HEK293 (cell line): ENCODE data around the gene HMOX1.
A peak's percentile ranks its signal among the peaks of the same experiment; 100 is the strongest.

Source experiments
- BCL11B ChIP-seq: fragments of 450-650 bp; formaldehyde crosslinking; IDR thresholded peaks from 2 replicates; pipeline ENCODE4 v1.5.1; 2016; ENCODE audit warnings: low read depth, missing biosample characterization, missing genetic modification characterization
- KLF10 ChIP-seq: fragments of 450-650 bp; IDR thresholded peaks from 2 replicates; pipeline ENCODE4 v1.5.1; 2018; ENCODE audit warnings: missing biosample characterization, mild to moderate bottlenecking, missing genetic modification characterization
- KLF16 ChIP-seq: fragments of 450-650 bp; formaldehyde crosslinking; IDR thresholded peaks from 2 replicates; pipeline ENCODE4 v1.5.1; 2017; ENCODE audit warnings: missing biosample characterization, missing genetic modification characterization
- KLF9 ChIP-seq: fragments of 450-650 bp; formaldehyde crosslinking; IDR thresholded peaks from 2 replicates; pipeline ENCODE4 v1.5.1; 2016; ENCODE audit warnings: missing biosample characterization, missing genetic modification characterization, low read depth
- SP3 ChIP-seq: fragments of 450-650 bp; formaldehyde crosslinking; IDR thresholded peaks from 2 replicates; pipeline ENCODE4 v1.5.1; 2016; ENCODE audit warnings: missing biosample characterization, missing genetic modification characterization
- TCF7L2 ChIP-seq: IDR thresholded peaks from 2 replicates; pipeline ENCODE4 v1.6.1; 2011; ENCODE audit warnings: low read depth, mild to moderate bottlenecking, inconsistent platforms, low read length, moderate library complexity, borderline replicate concordance
- YY2 ChIP-seq: fragments of 450-650 bp; formaldehyde crosslinking; IDR thresholded peaks from 2 replicates; pipeline ENCODE4 v1.5.1; 2016; ENCODE audit warnings: missing biosample characterization, missing genetic modification characterization
- ZBTB26 ChIP-seq: fragments of 450-650 bp; formaldehyde crosslinking; optimal IDR thresholded peaks from 2 replicates; pipeline ENCODE3; 2016; ENCODE audit warnings: missing biosample characterization, mild to moderate bottlenecking, missing genetic modification characterization
- ZBTB48 ChIP-seq: fragments of 450-650 bp; formaldehyde crosslinking; IDR thresholded peaks from 2 replicates; pipeline ENCODE4 v1.5.1; 2016; ENCODE audit warnings: missing biosample characterization, missing genetic modification characterization
- ZFP41 ChIP-seq: fragments of 450-650 bp; formaldehyde crosslinking; IDR thresholded peaks from 2 replicates; pipeline ENCODE4 v1.5.1; 2016; ENCODE audit warnings: missing biosample characterization, missing genetic modification characterization, borderline replicate concordance
- ZNF114 ChIP-seq: fragments of 450-650 bp; formaldehyde crosslinking; IDR thresholded peaks from 2 replicates; pipeline ENCODE4 v1.5.0; 2017; ENCODE audit warnings: missing biosample characterization, missing genetic modification characterization
- ZNF133 ChIP-seq: fragments of 450-650 bp; formaldehyde crosslinking; IDR thresholded peaks from 2 replicates; pipeline ENCODE4 v1.5.1; 2016; ENCODE audit warnings: missing biosample characterization, missing genetic modification characterization
- ZNF155 ChIP-seq: fragments of 450-650 bp; formaldehyde crosslinking; IDR thresholded peaks from 2 replicates; pipeline ENCODE4 v1.5.1; 2016; ENCODE audit warnings: missing biosample characterization, missing genetic modification characterization
- ZNF157 ChIP-seq: fragments of 450-650 bp; formaldehyde crosslinking; IDR thresholded peaks from 2 replicates; pipeline ENCODE4 v1.5.1; 2016; ENCODE audit warnings: missing biosample characterization, missing genetic modification characterization
- ZNF175 ChIP-seq: fragments of 450-650 bp; formaldehyde crosslinking; IDR thresholded peaks from 2 replicates; pipeline ENCODE4 v1.5.1; 2016; ENCODE audit warnings: missing biosample characterization, missing genetic modification characterization
- ZNF184 ChIP-seq: fragments of 450-650 bp; IDR thresholded peaks from 2 replicates; pipeline ENCODE4 v1.5.1; 2018; ENCODE audit warnings: missing biosample characterization, mild to moderate bottlenecking, missing genetic modification characterization
- ZNF19 ChIP-seq: fragments of 450-650 bp; formaldehyde crosslinking; IDR thresholded peaks from 2 replicates; pipeline ENCODE4; 2016; ENCODE audit warnings: missing biosample characterization, missing genetic modification characterization, low read depth
- ZNF24 ChIP-seq: fragments of 450-650 bp; formaldehyde crosslinking; IDR thresholded peaks from 2 replicates; pipeline ENCODE4 v1.5.1; 2016; ENCODE audit warnings: missing biosample characterization, missing genetic modification characterization
- ZNF248 ChIP-seq: fragments of 450-650 bp; formaldehyde crosslinking; IDR thresholded peaks from 2 replicates; pipeline ENCODE4 v1.5.1; 2017; ENCODE audit warnings: missing biosample characterization, missing genetic modification characterization
- ZNF266 ChIP-seq: fragments of 450-650 bp; formaldehyde crosslinking; IDR thresholded peaks from 2 replicates; pipeline ENCODE4 v1.5.1; 2016; ENCODE audit warnings: missing biosample characterization, missing genetic modification characterization, low read depth
- ZNF292 ChIP-seq: fragments of 450-650 bp; formaldehyde crosslinking; IDR thresholded peaks from 2 replicates; pipeline ENCODE4 v1.5.1; 2016; ENCODE audit warnings: low read depth, missing biosample characterization, missing genetic modification characterization, borderline replicate concordance
- ZNF335 ChIP-seq: fragments of 450-650 bp; formaldehyde crosslinking; conservative IDR thresholded peaks from 2 replicates; pipeline ENCODE4 v1.5.1; 2016; ENCODE audit warnings: missing biosample characterization, missing genetic modification characterization
- ZNF354C ChIP-seq: fragments of 450-650 bp; formaldehyde crosslinking; IDR thresholded peaks from 2 replicates; pipeline ENCODE4 v1.5.1; 2016; ENCODE audit warnings: missing biosample characterization, missing genetic modification characterization, low read depth, borderline replicate concordance
- ZNF37A ChIP-seq: fragments of 450-650 bp; IDR thresholded peaks from 2 replicates; pipeline ENCODE4 v1.5.1; 2018; ENCODE audit warnings: missing biosample characterization, missing genetic modification characterization
- ZNF391 ChIP-seq: fragments of 450-650 bp; formaldehyde crosslinking; IDR thresholded peaks from 2 replicates; pipeline ENCODE4 v1.5.1; 2016; ENCODE audit warnings: low read depth, missing biosample characterization, missing genetic modification characterization, borderline replicate concordance
- ZNF416 ChIP-seq: fragments of 450-650 bp; formaldehyde crosslinking; IDR thresholded peaks from 2 replicates; pipeline ENCODE4 v1.5.1; 2016; ENCODE audit warnings: missing biosample characterization, missing genetic modification characterization
- ZNF426 ChIP-seq: fragments of 450-650 bp; formaldehyde crosslinking; IDR thresholded peaks from 2 replicates; pipeline ENCODE4 v1.5.1; 2017; ENCODE audit warnings: missing biosample characterization, missing genetic modification characterization, mild to moderate bottlenecking, inconsistent platforms, moderate library complexity
- ZNF521 ChIP-seq: fragments of 450-650 bp; formaldehyde crosslinking; IDR thresholded peaks from 2 replicates; pipeline ENCODE4 v1.5.1; 2017; ENCODE audit warnings: missing biosample characterization, mild to moderate bottlenecking, missing genetic modification characterization
- ZNF558 ChIP-seq: fragments of 450-650 bp; formaldehyde crosslinking; IDR thresholded peaks from 2 replicates; pipeline ENCODE4 v1.5.1; 2016; ENCODE audit warnings: missing biosample characterization, missing genetic modification characterization
- ZNF560 ChIP-seq: fragments of 450-650 bp; formaldehyde crosslinking; IDR thresholded peaks from 2 replicates; pipeline ENCODE4 v1.5.1; 2017; ENCODE audit warnings: missing biosample characterization, missing genetic modification characterization, borderline replicate concordance
- ZNF621 ChIP-seq: fragments of 450-650 bp; formaldehyde crosslinking; IDR thresholded peaks from 2 replicates; pipeline ENCODE4 v1.5.1; 2017; ENCODE audit warnings: missing biosample characterization, missing genetic modification characterization
- ZNF623 ChIP-seq: fragments of 450-650 bp; formaldehyde crosslinking; IDR thresholded peaks from 2 replicates; pipeline ENCODE4 v1.5.1; 2016; ENCODE audit warnings: missing biosample characterization, missing genetic modification characterization
- ZNF624 ChIP-seq: fragments of 450-650 bp; formaldehyde crosslinking; IDR thresholded peaks from 2 replicates; pipeline ENCODE4 v1.5.1; 2017; ENCODE audit warnings: missing biosample characterization, missing genetic modification characterization
- ZNF626 ChIP-seq: fragments of 450-650 bp; sonication (Bioruptor Pico); formaldehyde crosslinking; IDR thresholded peaks from 2 replicates; pipeline ENCODE4 v1.5.1; 2018; ENCODE audit warnings: missing biosample characterization, missing genetic modification characterization, inconsistent platforms
- ZNF707 ChIP-seq: fragments of 450-650 bp; formaldehyde crosslinking; IDR thresholded peaks from 2 replicates; pipeline ENCODE4 v1.5.1; 2016; ENCODE audit warnings: missing biosample characterization, missing genetic modification characterization
- ZNF792 ChIP-seq: fragments of 450-650 bp; formaldehyde crosslinking; IDR thresholded peaks from 2 replicates; pipeline ENCODE4 v1.5.1; 2016; ENCODE audit warnings: missing biosample characterization, missing genetic modification characterization
- ZNF843 ChIP-seq: fragments of 450-650 bp; formaldehyde crosslinking; IDR thresholded peaks from 2 replicates; pipeline ENCODE4 v1.5.1; 2016; ENCODE audit warnings: missing biosample characterization, missing genetic modification characterization
- TF ChIP-seq, protein P1 (sequence below): fragments of 450-650 bp; formaldehyde crosslinking; IDR thresholded peaks from 2 replicates; pipeline ENCODE4 v1.5.1; 2016; ENCODE audit warnings: missing biosample characterization, missing genetic modification characterization
- TF ChIP-seq, protein P2 (sequence below): fragments of 450-650 bp; formaldehyde crosslinking; IDR thresholded peaks from 2 replicates; pipeline ENCODE4 v1.5.1; 2016; ENCODE audit warnings: missing biosample characterization, missing genetic modification characterization

The HMOX1 gene

GRCh38 chr22:35399678-35400500 is 19.0 kb downstream of the HMOX1 start, which contains the start of gene MCM5 (continued):
- TF ChIP-seq ZNF175 (tag by site-specific recombination) (no peak), ZBTB26 (peak; percentile 39), ZNF426 (tag by site-specific recombination) (no peak), ZNF416 (no peak), ZNF621 (tag by site-specific recombination) (no peak), ZNF248 (no peak), KLF16 (peak; percentile 75), ZNF114 (tag by site-specific recombination) (no peak), ZNF391 (tag by site-specific recombination) (peak; percentile 76; the same call in 1 of the 2 replicates), KLF10 (tag by site-specific recombination) (0 out of 2 replicates have a peak, but pooled peaks have one; percentile 25), ZNF184 (tag by site-specific recombination) (no peak), KLF9 (tag by site-specific recombination) (peak; percentile 52; the same call in 1 of the 2 replicates), ZNF558 (tag by site-specific recombination) (no peak), ZNF843 (tag by site-specific recombination) (no peak), ZNF623 (0 out of 2 replicates have a peak, but pooled peaks have one; percentile 12), ZNF354C (tag by site-specific recombination) (no peak), ZBTB48 (tag by site-specific recombination) (no peak), ZNF19 (tag by site-specific recombination) (no peak), ZNF560 (tag by site-specific recombination) (no peak), ZNF335 (peak; percentile 85), ZNF626 (no peak), BCL11B (no peak), YY2 (tag by site-specific recombination) (peak; percentile 96), ZNF133 (tag by site-specific recombination) (no peak), ZNF707 (tag by site-specific recombination) (no peak), ZNF292 (tag by site-specific recombination) (no peak), ZNF155 (tag by site-specific recombination) (no peak), ZNF266 (no peak), ZNF24 (tag by site-specific recombination) (peak; percentile 62; the same call in 1 of the 2 replicates), TCF7L2 (no peak), ZNF792 (tag by site-specific recombination) (no peak), ZNF624 (tag by site-specific recombination) (no peak), ZNF521 (no peak), ZFP41 (tag by site-specific recombination) (no peak), SP3 (tag by site-specific recombination) (peak; percentile 90), ZNF157 (tag by site-specific recombination) (no peak), ZNF37A (tag by site-specific recombination) (no peak)
- TF ChIP-seq, protein P1, sequence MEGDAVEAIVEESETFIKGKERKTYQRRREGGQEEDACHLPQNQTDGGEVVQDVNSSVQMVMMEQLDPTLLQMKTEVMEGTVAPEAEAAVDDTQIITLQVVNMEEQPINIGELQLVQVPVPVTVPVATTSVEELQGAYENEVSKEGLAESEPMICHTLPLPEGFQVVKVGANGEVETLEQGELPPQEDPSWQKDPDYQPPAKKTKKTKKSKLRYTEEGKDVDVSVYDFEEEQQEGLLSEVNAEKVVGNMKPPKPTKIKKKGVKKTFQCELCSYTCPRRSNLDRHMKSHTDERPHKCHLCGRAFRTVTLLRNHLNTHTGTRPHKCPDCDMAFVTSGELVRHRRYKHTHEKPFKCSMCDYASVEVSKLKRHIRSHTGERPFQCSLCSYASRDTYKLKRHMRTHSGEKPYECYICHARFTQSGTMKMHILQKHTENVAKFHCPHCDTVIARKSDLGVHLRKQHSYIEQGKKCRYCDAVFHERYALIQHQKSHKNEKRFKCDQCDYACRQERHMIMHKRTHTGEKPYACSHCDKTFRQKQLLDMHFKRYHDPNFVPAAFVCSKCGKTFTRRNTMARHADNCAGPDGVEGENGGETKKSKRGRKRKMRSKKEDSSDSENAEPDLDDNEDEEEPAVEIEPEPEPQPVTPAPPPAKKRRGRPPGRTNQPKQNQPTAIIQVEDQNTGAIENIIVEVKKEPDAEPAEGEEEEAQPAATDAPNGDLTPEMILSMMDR: no peak
- TF ChIP-seq, protein P2, sequence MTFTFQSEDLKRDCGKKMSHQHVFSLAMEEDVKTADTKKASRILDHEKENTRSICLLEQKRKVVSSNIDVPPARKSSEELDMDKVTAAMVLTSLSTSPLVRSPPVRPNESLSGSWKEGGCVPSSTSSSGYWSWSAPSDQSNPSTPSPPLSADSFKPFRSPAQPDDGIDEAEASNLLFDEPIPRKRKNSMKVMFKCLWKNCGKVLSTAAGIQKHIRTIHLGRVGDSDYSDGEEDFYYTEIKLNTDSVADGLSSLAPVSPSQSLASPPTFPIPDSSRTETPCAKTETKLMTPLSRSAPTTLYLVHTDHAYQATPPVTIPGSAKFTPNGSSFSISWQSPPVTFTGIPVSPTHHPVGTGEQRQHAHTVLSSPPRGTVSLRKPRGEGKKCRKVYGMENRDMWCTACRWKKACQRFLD (tag by site-specific recombination): no peak
